Endothelial cell of umbilical vein (primary cell): ENCODE measurements around the gene HK3. TPM values are rescaled to one million over a fixed set of nuclear protein-coding genes. Genes with fewer than 3 reads are reported as not detected.

Experiments
- BruUV-seq: library from RNA; stranded (reverse); fragments of 400-500 nt; replicated peaks from 2 replicates; lab custom pipeline; 2021; lab: Mats Ljungman, UMichigan
- CTCF ChIA-PET: fragments of 300-600, 350-600 bp; sonication (Branson Sonifier 250); formaldehyde crosslinking; loops from one replicate; lab custom pipeline; 2021; ENCODE audit warnings: antibody characterized with exemption, inconsistent platforms; lab: Charles Lee
- POLR2A ChIA-PET: fragments of 300-600, 350-600 bp; sonication (Branson Sonifier 250); formaldehyde crosslinking; loops from one replicate; lab custom pipeline; 2021; ENCODE audit warnings: antibody characterized with exemption, inconsistent platforms; lab: Charles Lee
- DNase-seq: peaks from one replicate; pipeline ENCODE4 v3.0.0-alpha.2; 2011; ENCODE audit warnings: low read depth, low spot score
- FAIRE-seq: peaks from 2 replicates; lab custom pipeline; 2011; peaks lifted over from hg19 to GRCh38; lab: Jason Lieb, UNC
- H2AFZ ChIP-seq: 2 replicates; pipeline ENCODE4 v1.6.0; 2012; ENCODE audit warnings: low read depth, low read length, control low read depth, inconsistent platforms
- H3K27ac ChIP-seq: 2 replicates; pipeline ENCODE4 v1.5.1; 2011; ENCODE audit warnings: low read depth, mild to moderate bottlenecking, control low read depth, low read length, moderate library complexity; ENCODE audit not compliant: insufficient read depth
- H3K27me3 ChIP-seq, 2 experiments: 2 replicates each; pipeline versions ENCODE4 v1.6.0 to v1.6.1; 2011; ENCODE audit warnings: low read length in 2 of 2, mixed read lengths in 1 of 2; ENCODE audit not compliant: control insufficient read depth in 2 of 2, insufficient read depth in 2 of 2
- H3K36me3 ChIP-seq, 2 experiments: 2 replicates in 1 of 2; 3 replicates in 1 of 2; pipeline ENCODE4 v1.5.1; 2011; ENCODE audit warnings: low read length in 2 of 2, mild to moderate bottlenecking in 1 of 2, moderate library complexity in 1 of 2; ENCODE audit not compliant: control insufficient read depth in 2 of 2, insufficient read depth in 2 of 2; ENCODE audit errors: extremely low read depth in 1 of 2
- H3K4me1 ChIP-seq: 3 replicates; pipeline ENCODE4 v1.5.1; 2011; ENCODE audit warnings: mild to moderate bottlenecking, low read length; ENCODE audit not compliant: control insufficient read depth, insufficient read depth; ENCODE audit errors: extremely low read depth
- H3K4me2 ChIP-seq: 2 replicates; pipeline ENCODE4 v1.6.1; 2011; ENCODE audit warnings: low read length, control low read depth, mixed read lengths; ENCODE audit not compliant: insufficient read depth
- H3K4me3 ChIP-seq, 3 experiments: fragments of 200-600 bp in 1 of 3; sonication (generic), shearing (Covaris generic) in 1 of 3; replicated peaks in 1 of 3; 2 replicates each; pipeline ENCODE4 v1.5.1; 2011 to 2016; ENCODE audit warnings: control low read depth in 3 of 3, low read length in 3 of 3, mild to moderate bottlenecking in 2 of 3, inconsistent platforms in 1 of 3, low read depth in 1 of 3, moderate library complexity in 1 of 3; ENCODE audit not compliant: insufficient read depth in 1 of 3
- H3K79me2 ChIP-seq: 2 replicates; pipeline ENCODE4 v1.6.0; 2012; ENCODE audit warnings: low read length, inconsistent platforms; ENCODE audit not compliant: control insufficient read depth, insufficient read depth
- H3K9ac ChIP-seq: replicated peaks from 2 replicates; pipeline ENCODE3; 2011; ENCODE audit warnings: low read length, control low read depth; ENCODE audit not compliant: insufficient read depth; ENCODE audit errors: extremely low read depth
- H3K9me1 ChIP-seq: replicated peaks from 3 replicates; pipeline ENCODE4 v1.6.0; 2011; ENCODE audit warnings: mild to moderate bottlenecking, low read length; ENCODE audit not compliant: control insufficient read depth, insufficient read depth; ENCODE audit errors: extremely low read depth
- H3K9me3 ChIP-seq: replicated peaks from 2 replicates; pipeline ENCODE4 v1.5.1; 2012; ENCODE audit warnings: low read length, inconsistent platforms; ENCODE audit not compliant: control insufficient read depth, insufficient read depth
- H4K20me1 ChIP-seq: replicated peaks from 2 replicates; pipeline ENCODE3; 2011; ENCODE audit warnings: mild to moderate bottlenecking, low read length; ENCODE audit not compliant: control insufficient read depth, insufficient read depth; ENCODE audit errors: extremely low read depth
- EZH2 ChIP-seq: IDR thresholded peaks from 2 replicates; pipeline ENCODE4 v1.6.1; 2012; ENCODE audit warnings: borderline replicate concordance, low read depth, mild to moderate bottlenecking, moderate library complexity, low read length, inconsistent platforms; ENCODE audit not compliant: severe bottlenecking
- FOS ChIP-seq: IDR thresholded peaks from 2 replicates; pipeline ENCODE4 v1.6.1; 2011; ENCODE audit warnings: mild to moderate bottlenecking, low read length, moderate library complexity, borderline replicate concordance; ENCODE audit not compliant: insufficient read depth
- GATA2 ChIP-seq: IDR thresholded peaks from 2 replicates; pipeline ENCODE4 v1.7.0; 2011; ENCODE audit warnings: low read depth, mild to moderate bottlenecking, moderate library complexity, mixed read lengths, low read length; ENCODE audit not compliant: insufficient read length, insufficient read depth
- JUN ChIP-seq: IDR thresholded peaks from 2 replicates; pipeline ENCODE4 v1.6.1; 2011; ENCODE audit warnings: borderline replicate concordance, low read depth; ENCODE audit not compliant: insufficient read length, insufficient read depth
- MAX ChIP-seq: IDR thresholded peaks from 2 replicates; pipeline ENCODE4 v1.6.1; 2011; ENCODE audit not compliant: insufficient read depth, insufficient read length
- MYC ChIP-seq: IDR thresholded peaks from one replicate; pipeline ENCODE4 v1.6.1; 2011; ENCODE audit warnings: mild to moderate bottlenecking, low read depth, low read length
- POLR2A ChIP-seq: IDR thresholded peaks from 2 replicates; pipeline ENCODE4 v1.6.1; 2012; ENCODE audit warnings: low read depth, mild to moderate bottlenecking, control low read depth, low read length
- POLR2AphosphoS5 ChIP-seq: IDR thresholded peaks from 2 replicates; pipeline ENCODE4 v1.6.1; 2012; ENCODE audit warnings: low read depth, mild to moderate bottlenecking, control low read depth, low read length, moderate library complexity; ENCODE audit not compliant: insufficient read depth
- dilution Hi-C: fragments of 300-500 bp; cut with MboI; formaldehyde crosslinking; loops from one replicate; pipeline ENCODE4 v1.15.0; 2019; ENCODE audit warnings: low sequenced_read_pairs; ENCODE audit not compliant: extremely low pct_ligation_motif_present
- intact Hi-C: fragments of 100-400 bp; cut with micrococcal nuclease; formaldehyde crosslinking; loops from one replicate; pipeline ENCODE4 v1.10.0; 2022
- polyA plus RNA-seq, 4 experiments: library from polyadenylated mRNA; depleted of rRNA in 3 of 4; stranded (reverse) in 3 of 4; unstranded in 1 of 4; fragments of >200 nt; gene quantifications; 2 replicates each; pipeline versions ENCODE4 v1.2.1 to v1.2.3, GENCODE V29; 2011 to 2012; ENCODE audit warnings: missing spikeins in 1 of 4
- total RNA-seq: library from RNA; stranded (reverse); gene quantifications from 2 replicates; pipeline ENCODE4 v1.2.3, GENCODE V29; 2021
- TF ChIP-seq, protein P1 (sequence below), 2 donors: IDR thresholded peaks; 1 replicate in 1 of 2; 2 replicates in 1 of 2; pipeline ENCODE4 v1.5.1; 2011; ENCODE audit warnings: low read length in 2 of 2, mild to moderate bottlenecking in 2 of 2, moderate library complexity in 2 of 2, control low read depth in 1 of 2, inconsistent platforms in 1 of 2, low read depth in 1 of 2; ENCODE audit not compliant: insufficient read depth in 1 of 2; ENCODE audit errors: extremely low read depth in 1 of 2

HK3 gene
- total and polyA plus RNA-seq, 2 donors (not counting 3 experiments of a cell fraction or from before 2014, with no cell fraction given), result not detected

DNA sequence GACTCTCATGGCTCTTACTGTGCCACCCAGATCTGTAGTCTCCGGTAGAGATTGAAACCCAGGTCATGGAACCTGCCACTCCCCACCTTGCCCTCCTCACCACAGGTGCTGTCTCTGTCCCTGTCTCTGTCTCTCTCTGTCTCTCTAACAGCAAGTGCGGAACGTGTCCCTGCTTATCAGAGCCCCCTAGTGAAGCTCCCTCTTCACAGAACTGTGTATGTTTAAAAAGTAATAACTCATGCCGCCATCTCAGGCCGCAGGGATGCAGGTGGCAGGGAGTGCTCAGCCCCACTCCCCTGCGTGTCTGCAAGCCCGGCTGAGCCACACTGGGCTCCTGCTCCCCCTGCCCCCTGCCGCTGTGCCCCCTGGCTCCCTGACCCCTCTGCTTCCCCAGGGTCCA, 45.0 kb downstream of the HK3 start:
- Histone ChIP-seq H3K9ac (no peak overlapping the region), H3K4me1 (no peaks in the 10 kb centered on the region), H3K9me1 (no peaks in the 10 kb centered on the region), H3K9me3 (no peaks in the 10 kb centered on the region), H3K36me3 (no peaks in the 10 kb centered on the region), H2AFZ (no peak overlapping the region), H3K27me3 (no peaks in the 10 kb centered on the region), H3K4me2 (no peak overlapping the region), H3K79me2 (no peaks in the 10 kb centered on the region), H3K27ac (no peak overlapping the region), H3K4me3 (no peak overlapping the region), H4K20me1 (no peaks in the 10 kb centered on the region)
- CTCF ChIA-PET, result interaction anchor here (1.7 kb wide), 1 partner anchor 193 kb away, joined by 6 read pairs; no protein-coding TSS in a partner anchor
- intact Hi-C loops (no loop called here), dilution Hi-C loops (no loop called here)
- TF ChIP-seq MAX (no peak), FOS (no peak)
- TF ChIP-seq, protein P1, sequence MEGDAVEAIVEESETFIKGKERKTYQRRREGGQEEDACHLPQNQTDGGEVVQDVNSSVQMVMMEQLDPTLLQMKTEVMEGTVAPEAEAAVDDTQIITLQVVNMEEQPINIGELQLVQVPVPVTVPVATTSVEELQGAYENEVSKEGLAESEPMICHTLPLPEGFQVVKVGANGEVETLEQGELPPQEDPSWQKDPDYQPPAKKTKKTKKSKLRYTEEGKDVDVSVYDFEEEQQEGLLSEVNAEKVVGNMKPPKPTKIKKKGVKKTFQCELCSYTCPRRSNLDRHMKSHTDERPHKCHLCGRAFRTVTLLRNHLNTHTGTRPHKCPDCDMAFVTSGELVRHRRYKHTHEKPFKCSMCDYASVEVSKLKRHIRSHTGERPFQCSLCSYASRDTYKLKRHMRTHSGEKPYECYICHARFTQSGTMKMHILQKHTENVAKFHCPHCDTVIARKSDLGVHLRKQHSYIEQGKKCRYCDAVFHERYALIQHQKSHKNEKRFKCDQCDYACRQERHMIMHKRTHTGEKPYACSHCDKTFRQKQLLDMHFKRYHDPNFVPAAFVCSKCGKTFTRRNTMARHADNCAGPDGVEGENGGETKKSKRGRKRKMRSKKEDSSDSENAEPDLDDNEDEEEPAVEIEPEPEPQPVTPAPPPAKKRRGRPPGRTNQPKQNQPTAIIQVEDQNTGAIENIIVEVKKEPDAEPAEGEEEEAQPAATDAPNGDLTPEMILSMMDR (IDR thresholded peaks at IDR 0.05; ENCODE audit: extremely low read depth in 1 of 2, insufficient read depth in 1 of 2, low read depth in 1 of 2, low read length in 2 of 2), result no peak
- POLR2A ChIA-PET, result no interaction called here
- DNase-seq, result no peak
- BruUV-seq, result no TSS peak
- FAIRE-seq, result no peak

DNA sequence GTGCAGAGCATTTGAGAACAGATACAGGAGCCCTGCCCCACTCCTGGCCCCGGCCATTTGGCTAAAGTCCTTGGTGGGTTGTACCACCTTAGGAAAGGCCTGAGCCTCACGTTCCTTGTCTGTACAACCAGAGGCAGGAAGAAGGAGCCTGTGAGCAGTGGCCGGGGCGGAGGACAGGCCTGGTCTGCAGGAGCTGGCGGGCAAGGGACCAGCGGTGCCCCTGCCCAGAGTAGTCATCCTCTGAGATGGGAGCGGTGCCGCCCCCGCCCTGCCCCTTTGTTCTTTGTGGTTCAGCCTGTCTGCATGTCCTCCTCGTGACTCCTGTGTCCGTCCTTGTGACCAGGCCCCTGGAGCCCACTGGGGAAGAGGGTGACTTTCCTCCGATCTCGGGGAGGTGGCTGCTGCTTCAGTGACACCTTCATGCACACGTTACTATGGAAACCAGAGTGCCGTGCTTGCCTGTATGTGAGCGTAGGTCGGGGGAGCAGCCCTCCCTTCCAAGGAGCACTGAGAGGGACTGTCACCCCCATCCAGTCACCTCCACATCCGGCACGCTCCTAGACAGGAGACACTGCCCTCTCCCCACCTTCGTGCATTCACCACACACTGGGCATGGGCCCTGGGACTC, 45.9 kb downstream of the HK3 start:
- Histone ChIP-seq H3K9me3 (no peaks in the 10 kb centered on the region), H3K4me1 (no peaks in the 10 kb centered on the region), H3K27ac (no peak overlapping the region), H3K36me3 (no peaks in the 10 kb centered on the region), H4K20me1 (no peaks in the 10 kb centered on the region), H3K9ac (no peak overlapping the region), H3K27me3 (no peaks in the 10 kb centered on the region), H2AFZ (no peak overlapping the region), H3K4me3 (no peak overlapping the region), H3K9me1 (no peaks in the 10 kb centered on the region), H3K79me2 (no peaks in the 10 kb centered on the region), H3K4me2 (no peak overlapping the region)
- no peak for DNase-seq
- intact Hi-C loops (no loop called here), dilution Hi-C loops (no loop called here)
- BruUV-seq, result no TSS peak
- no peak for FAIRE-seq
- ChIA-PET POLR2A (no interaction called here), CTCF (interaction anchor here (2.4 kb wide), 1 partner anchor 193 kb away, joined by 7 read pairs; no protein-coding TSS in a partner anchor)
- TF ChIP-seq JUN (no peak), EZH2 (no peak), POLR2AphosphoS5 (no peak), MYC (no peak), POLR2A (no peak), FOS (no peak), GATA2 (no peak), MAX (no peak)
- TF ChIP-seq, protein P1 (IDR thresholded peaks at IDR 0.05; ENCODE audit: extremely low read depth in 1 of 2, insufficient read depth in 1 of 2, low read depth in 1 of 2, low read length in 2 of 2), result no peak
